Psoas muscle (tissue), 8 donors: ENCODE data around the gene CLMN. TPM values are rescaled to one million over a fixed set of nuclear protein-coding genes. Genes with fewer than 3 reads are reported as not detected.

Source experiments
- ATAC-seq, 4 donors: fragments of 200-7000 bp; cut with Tn5 transposase; one replicate each; pipeline ENCODE4 v1.9.1; 2020; ENCODE audit warnings: moderate library complexity in 3 of 4, mild to moderate bottlenecking in 2 of 4
- DNase-seq, 2 donors: peaks; one replicate each; pipeline ENCODE4 v3.0.0-alpha.2; 2020
- H3K27ac ChIP-seq: fragments of 200-600 bp; one replicate; pipeline ENCODE4 v1.8.0; 2022
- H3K27me3 ChIP-seq, 3 donors: fragments of 200-600 bp in 1 of 3; one replicate each; pipeline versions ENCODE4 v1.6.1 to v1.8.0; 2013 to 2022; ENCODE audit warnings: low read length in 2 of 3, mild to moderate bottlenecking in 2 of 3, moderate library complexity in 1 of 3; ENCODE audit not compliant: insufficient read depth in 3 of 3
- H3K36me3 ChIP-seq, 2 donors: fragments of 200-600 bp in 1 of 2; one replicate each; pipeline versions ENCODE4 v1.6.1 to v1.8.0; 2013 to 2022; ENCODE audit warnings: low read depth in 1 of 2, mild to moderate bottlenecking in 1 of 2, moderate library complexity in 1 of 2; ENCODE audit not compliant: insufficient read depth in 1 of 2
- H3K4me1 ChIP-seq: fragments of 200-600 bp; one replicate; pipeline ENCODE4 v1.8.0; 2022
- H3K4me3 ChIP-seq: fragments of 200-600 bp; one replicate; pipeline ENCODE4 v1.8.0; 2022; ENCODE audit warnings: mild to moderate bottlenecking
- H3K9me3 ChIP-seq: fragments of 200-600 bp; one replicate; pipeline ENCODE4 v1.8.0; 2022
- WGBS, 3 donors: extraction: QIAGEN DNeasy Blood & Tissue Kit; methylation state at CpG; one replicate each; pipeline versions ENCODE4 v1.1.6 to v1.1.7; 2013; 5-methylcytosine and 5-hydroxymethylcytosine counted together
- intact Hi-C, 2 donors: fragments of 100-400 bp; cut with DNase I; formaldehyde crosslinking; loops; one replicate each; pipeline versions ENCODE4 v1.11.0 to v1.14.2; 2022
- polyA plus RNA-seq, 3 donors: library from polyadenylated mRNA; stranded (reverse); fragments of 200-250 nt; gene quantifications; one replicate each; pipeline ENCODE4 v1.2.3, GENCODE V29; 2013
- total RNA-seq, 4 donors: library from RNA; stranded (reverse); fragmentation: NEBNext Ultra II Directional in 2 of 4; extraction: Animal tissue kit (Norgen Biotek cat#: 25700) in 2 of 4; gene quantifications; one replicate each; pipeline versions ENCODE4 v1.2.1 to v1.2.4, GENCODE V29; 2021 to 2023
- TF ChIP-seq, protein P1 (sequence below): fragments of 200-600 bp; IDR thresholded peaks from one replicate; pipeline ENCODE4 v1.8.0; 2022; ENCODE audit warnings: antibody characterized with exemption
- donor health status: healthy with polysubstance abuse.
- donor health status: DM: no; HTN: no; CAD: no; lungs with moderate emphysema.
- donor health status: Bipolar disorder and iron deficiency.
- donor health status: healthy.
- donor health status: DM: yes; HTN: yes; CAD: no.
- donor health status: DM: no; HTN: no; CAD: no.
- donor health status: DM: no; HTN: no; CAD: no.
- donor health status: DM: yes; HTN: yes; CAD: no.

CLMN gene
- total and polyA plus RNA-seq, 7 donors, result 1.7 to 9.6 (median 3.9) TPM

DNA sequence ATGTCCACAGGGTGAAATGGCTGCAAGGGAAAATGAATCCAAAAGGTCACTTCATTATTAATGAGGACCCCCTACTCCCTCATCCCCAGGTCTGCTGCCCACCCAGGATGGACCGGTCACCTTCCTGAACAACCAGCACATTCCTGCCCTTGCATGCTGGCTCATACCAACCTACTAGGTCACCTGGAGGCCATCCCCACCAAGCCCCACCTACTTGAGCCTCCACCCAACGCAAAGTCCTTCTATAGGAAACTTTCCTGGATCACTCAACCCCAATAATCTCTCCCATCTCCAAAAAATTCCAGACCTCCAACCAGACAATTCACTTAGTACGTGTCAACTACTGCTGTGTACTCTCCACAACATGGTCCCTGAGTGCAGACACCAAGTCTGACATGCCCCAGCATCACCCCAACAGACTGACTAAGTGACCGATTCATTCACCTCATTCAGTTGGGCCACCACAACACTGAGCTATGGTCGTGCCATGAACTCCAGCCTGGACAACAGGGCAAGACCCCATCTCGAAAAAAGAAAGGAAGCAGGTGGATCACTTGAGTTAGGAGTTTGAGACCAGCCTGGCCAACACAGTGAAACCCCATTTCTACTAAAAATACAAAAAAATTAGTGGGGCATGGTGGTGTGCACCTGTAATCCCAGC is 18.1 kb downstream of the CLMN start:
- Histone ChIP-seq H3K27ac (no peak overlapping the region), H3K9me3 (no peaks in the 10 kb centered on the region), H3K27me3 (no peaks in the 10 kb centered on the region), H3K4me3 (no peak overlapping the region), H3K36me3 (no peaks in the 10 kb centered on the region), H3K4me1 (no peaks in the 10 kb centered on the region)
- DNase-seq (no peak), ATAC-seq (no peak)
- intact Hi-C loops, result no loop called here
- TF ChIP-seq, protein P1, sequence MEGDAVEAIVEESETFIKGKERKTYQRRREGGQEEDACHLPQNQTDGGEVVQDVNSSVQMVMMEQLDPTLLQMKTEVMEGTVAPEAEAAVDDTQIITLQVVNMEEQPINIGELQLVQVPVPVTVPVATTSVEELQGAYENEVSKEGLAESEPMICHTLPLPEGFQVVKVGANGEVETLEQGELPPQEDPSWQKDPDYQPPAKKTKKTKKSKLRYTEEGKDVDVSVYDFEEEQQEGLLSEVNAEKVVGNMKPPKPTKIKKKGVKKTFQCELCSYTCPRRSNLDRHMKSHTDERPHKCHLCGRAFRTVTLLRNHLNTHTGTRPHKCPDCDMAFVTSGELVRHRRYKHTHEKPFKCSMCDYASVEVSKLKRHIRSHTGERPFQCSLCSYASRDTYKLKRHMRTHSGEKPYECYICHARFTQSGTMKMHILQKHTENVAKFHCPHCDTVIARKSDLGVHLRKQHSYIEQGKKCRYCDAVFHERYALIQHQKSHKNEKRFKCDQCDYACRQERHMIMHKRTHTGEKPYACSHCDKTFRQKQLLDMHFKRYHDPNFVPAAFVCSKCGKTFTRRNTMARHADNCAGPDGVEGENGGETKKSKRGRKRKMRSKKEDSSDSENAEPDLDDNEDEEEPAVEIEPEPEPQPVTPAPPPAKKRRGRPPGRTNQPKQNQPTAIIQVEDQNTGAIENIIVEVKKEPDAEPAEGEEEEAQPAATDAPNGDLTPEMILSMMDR, result no peak
- 95 to 96% (median 96%) methylated on average over 6 of the region's 6 CpGs for WGBS, 3 donors

DNA sequence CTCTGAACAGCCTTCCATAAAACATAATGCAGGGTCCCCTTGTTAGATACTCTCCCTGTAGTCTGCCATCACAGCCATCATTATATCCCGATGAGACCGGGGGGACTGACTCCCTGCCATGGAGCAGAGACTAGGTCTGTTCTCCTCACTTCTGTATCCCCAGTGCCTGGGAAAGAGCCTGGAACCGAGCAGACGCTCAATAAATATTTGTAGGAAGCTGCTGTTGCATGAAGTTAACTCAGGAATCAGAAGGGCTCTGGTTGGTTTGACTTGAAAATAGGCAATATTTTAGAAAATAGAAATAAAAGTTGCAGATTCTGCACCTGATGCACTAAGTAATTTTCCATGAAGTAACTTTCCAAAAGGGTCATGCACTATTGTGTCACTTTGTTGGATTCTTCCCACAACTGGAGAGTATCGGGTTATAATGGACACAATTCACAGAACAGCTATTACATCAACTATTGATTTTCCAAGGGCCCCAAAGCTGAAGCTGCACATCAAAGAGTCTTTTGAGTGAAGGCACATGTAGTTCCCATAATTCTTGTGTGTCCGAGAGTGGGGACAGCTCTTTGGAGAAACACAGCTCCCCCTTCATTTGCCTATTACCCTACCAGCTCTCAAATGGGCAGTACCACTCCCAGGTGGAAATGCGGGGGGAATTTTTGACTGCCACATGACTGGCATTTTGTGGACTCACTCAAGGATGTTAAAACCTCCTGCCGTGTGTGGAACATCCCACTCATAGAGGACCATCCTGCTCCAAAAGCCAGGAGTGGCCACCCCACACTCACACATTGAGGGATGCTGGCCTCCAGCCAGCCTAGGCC is 18.8 kb downstream of the CLMN start:
- DNase-seq, result no peak
- H3K27me3 ChIP-seq, result no peaks in the 10 kb centered on the region
- no peak overlapping the region for H3K4me3 ChIP-seq
- TF ChIP-seq, protein P1, result no peak
- intact Hi-C loops, result no loop called here
- WGBS, 3 donors, result 75 to 78% (median 76%) methylated on average over 8 of the region's 8 CpGs
- no peak overlapping the region for H3K27ac ChIP-seq
- no peaks in the 10 kb centered on the region for H3K36me3 ChIP-seq
- no peaks in the 10 kb centered on the region for H3K4me1 ChIP-seq
- no peak for ATAC-seq
- no peaks in the 10 kb centered on the region for H3K9me3 ChIP-seq

DNA sequence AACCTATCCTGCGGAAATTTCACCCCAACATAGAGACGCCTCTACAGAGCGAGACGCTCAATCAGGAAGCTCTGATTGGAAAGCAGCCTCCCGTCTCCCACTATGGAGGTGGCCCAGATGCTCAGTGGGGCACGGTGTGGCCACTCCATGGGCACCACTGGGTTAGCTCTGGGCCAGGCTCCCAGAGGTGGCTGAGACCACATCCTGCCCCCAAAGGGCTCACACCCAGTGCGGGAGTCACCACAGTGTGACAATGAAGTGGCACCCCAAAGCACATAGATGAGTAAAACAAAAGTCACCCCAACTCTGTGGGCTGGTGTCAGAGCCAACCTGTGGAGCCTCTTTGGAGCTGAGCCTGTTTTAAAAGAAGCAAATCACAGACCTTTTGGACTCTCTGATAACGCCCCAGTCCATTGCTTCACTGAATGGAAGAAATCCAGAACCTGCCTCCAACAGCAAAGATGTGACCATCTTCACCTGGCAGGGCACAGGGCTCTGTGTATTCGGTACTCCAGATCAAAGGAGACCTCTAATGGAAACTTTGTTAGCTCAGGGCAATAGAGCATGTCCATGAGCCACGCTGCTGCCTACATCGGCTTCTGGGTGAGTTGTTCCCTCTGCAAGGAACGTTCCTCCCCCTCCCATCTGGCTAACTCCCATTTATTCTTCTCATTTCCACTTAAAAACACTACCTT is 19.6 kb downstream of the CLMN start:
- TF ChIP-seq, protein P1, result no peak
- H3K27ac ChIP-seq, result no peak overlapping the region
- ATAC-seq (no peak), DNase-seq (no peak)
- no peaks in the 10 kb centered on the region for H3K4me1 ChIP-seq
- H3K27me3 ChIP-seq, result no peaks in the 10 kb centered on the region
- 83 to 85% (median 83%) methylated on average over 12 of the region's 12 CpGs for WGBS, 3 donors
- H3K4me3 ChIP-seq, result no peak overlapping the region
- H3K36me3 ChIP-seq, result no peaks in the 10 kb centered on the region
- intact Hi-C loops, result no loop called here
- no peaks in the 10 kb centered on the region for H3K9me3 ChIP-seq

DNA sequence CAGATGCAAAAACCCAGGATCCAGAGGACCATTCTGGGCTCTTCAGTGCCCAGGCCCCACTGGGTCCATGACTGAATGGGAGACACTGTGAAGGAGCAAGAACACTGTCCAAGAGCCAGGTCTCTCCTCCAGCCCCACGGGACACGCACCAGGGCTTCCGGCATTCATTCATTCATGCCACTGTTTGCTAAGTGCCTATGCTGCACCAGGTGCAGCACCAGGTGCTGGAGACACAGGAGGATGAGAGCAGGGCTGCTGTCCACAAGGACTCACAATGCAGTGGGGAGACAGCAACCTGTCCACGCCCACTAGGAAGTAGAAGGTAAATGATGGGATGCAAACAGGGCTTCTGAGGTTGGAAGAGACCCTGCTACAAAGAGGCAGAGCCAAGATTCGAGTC is 20.4 kb downstream of the CLMN start:
- H3K27ac ChIP-seq, result no peak overlapping the region
- intact Hi-C loops, result no loop called here
- H3K4me3 ChIP-seq, result no peak overlapping the region
- WGBS, 3 donors, result 86 to 90% (median 87%) methylated on average over 5 of the region's 5 CpGs
- no peaks in the 10 kb centered on the region for H3K27me3 ChIP-seq
- H3K9me3 ChIP-seq, result no peaks in the 10 kb centered on the region
- no peaks in the 10 kb centered on the region for H3K36me3 ChIP-seq
- DNase-seq, result no peak
- TF ChIP-seq, protein P1, result no peak
- ATAC-seq, result no peak
- no peaks in the 10 kb centered on the region for H3K4me1 ChIP-seq
